ENCODE measurements around the gene ZNF76. TPM values are rescaled to one million over a fixed set of nuclear protein-coding genes. Genes with fewer than 3 reads are reported as not detected.

Gene ZNF76
- total and polyA plus RNA-seq, 2 of the 13 experiments (the other 11 are each of a cell fraction or from before 2014, with no cell fraction given): 13.2 to 26.4 TPM

DNA sequence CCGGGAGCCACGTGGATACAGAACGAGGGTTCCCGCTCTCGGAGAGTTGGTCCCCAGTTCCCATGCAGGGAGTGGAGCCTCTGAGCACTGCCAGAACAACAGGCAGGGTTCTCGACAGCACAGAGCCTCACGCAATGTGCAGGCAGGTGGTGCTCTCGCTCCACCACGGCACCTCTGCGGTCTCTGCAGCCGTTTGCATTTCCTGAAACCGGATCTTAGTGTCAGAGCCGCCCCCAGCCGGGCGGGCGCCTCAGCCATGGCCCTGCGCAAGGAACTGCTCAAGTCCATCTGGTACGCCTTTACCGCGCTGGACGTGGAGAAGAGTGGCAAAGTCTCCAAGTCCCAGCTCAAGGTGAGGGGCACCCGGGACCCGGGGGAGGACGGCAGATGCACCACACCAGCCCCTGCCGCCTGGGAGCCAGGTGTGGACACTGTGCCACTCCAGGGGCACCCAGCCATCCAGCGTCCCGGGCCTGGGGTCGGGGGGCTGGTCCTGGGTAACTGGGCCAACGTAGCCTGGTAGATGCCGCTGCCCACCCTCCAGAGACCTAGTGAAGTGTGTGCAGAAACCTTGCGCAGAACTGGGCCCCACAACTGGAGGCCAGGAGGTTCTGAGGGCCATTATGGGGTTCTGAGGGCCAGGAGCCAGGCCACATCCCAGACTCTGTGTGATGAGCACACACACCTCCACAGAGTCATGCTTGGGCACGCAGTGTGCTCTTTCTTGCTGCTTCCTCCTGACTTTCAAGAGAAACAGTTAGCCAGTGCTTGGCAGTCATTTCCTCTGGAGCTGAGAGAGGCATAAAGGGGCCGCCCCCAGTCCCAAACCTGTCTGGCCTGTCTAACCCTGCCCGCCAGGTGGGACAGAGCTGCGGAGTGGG, 38.3 kb downstream of the ZNF76 start, which contains the start of gene DEF6 (continued):
- TF ChIP-seq ZNF430 (CRISPR knock-in tag; IDR thresholded peaks at IDR 0.05) (peak; percentile 68; the same call in 1 of the 2 replicates), DMAP1 (CRISPR knock-in tag; IDR thresholded peaks at IDR 0.05) (peak; percentile 56), TBL1XR1 (IDR thresholded peaks at IDR 0.05; ENCODE audit: borderline replicate concordance, low read length, partially characterized antibody) (peak; percentile 48), ZNF121 (CRISPR knock-in tag; IDR thresholded peaks at IDR 0.05) (peak; percentile 4; the same call in 1 of the 2 replicates), ZSCAN22 (CRISPR knock-in tag; IDR thresholded peaks at IDR 0.05) (no peak; the same call in 1 of the 2 replicates), TCF7 (IDR thresholded peaks at IDR 0.05; ENCODE audit: low read depth) (no peak), MEIS1 (CRISPR knock-in tag; IDR thresholded peaks at IDR 0.05; ENCODE audit: borderline replicate concordance) (peak; percentile 98), ZNF44 (CRISPR knock-in tag; IDR thresholded peaks at IDR 0.05) (0 out of 2 replicates have a peak, but pooled peaks have one; percentile 82), ZBTB1 (CRISPR knock-in tag; IDR thresholded peaks at IDR 0.05; ENCODE audit: borderline replicate concordance) (no peak), ZNF382 (CRISPR knock-in tag; IDR thresholded peaks at IDR 0.05; ENCODE audit: borderline replicate concordance) (no peak), ZKSCAN5 (CRISPR knock-in tag; IDR thresholded peaks at IDR 0.05) (no peak), POLR2AphosphoS2 (IDR thresholded peaks at IDR 0.05; ENCODE audit: low read depth, low read length) (no peak), KLF11 (CRISPR knock-in tag; IDR thresholded peaks at IDR 0.05) (no peak; the same call in 1 of the 2 replicates), ASH2L (IDR thresholded peaks at IDR 0.05; ENCODE audit: insufficient read length, low read depth, low read length) (peak; percentile 63)
- TF ChIP-seq, protein P1, sequence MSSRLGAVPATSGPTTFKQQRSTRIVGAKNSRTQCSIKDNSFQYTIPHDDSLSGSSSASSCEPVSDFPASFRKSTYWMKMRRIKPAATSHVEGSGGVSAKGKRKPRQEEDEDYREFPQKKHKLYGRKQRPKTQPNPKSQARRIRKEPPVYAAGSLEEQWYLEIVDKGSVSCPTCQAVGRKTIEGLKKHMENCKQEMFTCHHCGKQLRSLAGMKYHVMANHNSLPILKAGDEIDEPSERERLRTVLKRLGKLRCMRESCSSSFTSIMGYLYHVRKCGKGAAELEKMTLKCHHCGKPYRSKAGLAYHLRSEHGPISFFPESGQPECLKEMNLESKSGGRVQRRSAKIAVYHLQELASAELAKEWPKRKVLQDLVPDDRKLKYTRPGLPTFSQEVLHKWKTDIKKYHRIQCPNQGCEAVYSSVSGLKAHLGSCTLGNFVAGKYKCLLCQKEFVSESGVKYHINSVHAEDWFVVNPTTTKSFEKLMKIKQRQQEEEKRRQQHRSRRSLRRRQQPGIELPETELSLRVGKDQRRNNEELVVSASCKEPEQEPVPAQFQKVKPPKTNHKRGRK (CRISPR knock-in tag; IDR thresholded peaks at IDR 0.05): no peak
- TF ChIP-seq, protein P2, sequence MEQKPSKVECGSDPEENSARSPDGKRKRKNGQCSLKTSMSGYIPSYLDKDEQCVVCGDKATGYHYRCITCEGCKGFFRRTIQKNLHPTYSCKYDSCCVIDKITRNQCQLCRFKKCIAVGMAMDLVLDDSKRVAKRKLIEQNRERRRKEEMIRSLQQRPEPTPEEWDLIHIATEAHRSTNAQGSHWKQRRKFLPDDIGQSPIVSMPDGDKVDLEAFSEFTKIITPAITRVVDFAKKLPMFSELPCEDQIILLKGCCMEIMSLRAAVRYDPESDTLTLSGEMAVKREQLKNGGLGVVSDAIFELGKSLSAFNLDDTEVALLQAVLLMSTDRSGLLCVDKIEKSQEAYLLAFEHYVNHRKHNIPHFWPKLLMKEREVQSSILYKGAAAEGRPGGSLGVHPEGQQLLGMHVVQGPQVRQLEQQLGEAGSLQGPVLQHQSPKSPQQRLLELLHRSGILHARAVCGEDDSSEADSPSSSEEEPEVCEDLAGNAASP (CRISPR knock-in tag; IDR thresholded peaks at IDR 0.05; ENCODE audit: borderline replicate concordance): peak; percentile 61; the same call in 1 of the 2 replicates
- TF ChIP-seq, protein P3, sequence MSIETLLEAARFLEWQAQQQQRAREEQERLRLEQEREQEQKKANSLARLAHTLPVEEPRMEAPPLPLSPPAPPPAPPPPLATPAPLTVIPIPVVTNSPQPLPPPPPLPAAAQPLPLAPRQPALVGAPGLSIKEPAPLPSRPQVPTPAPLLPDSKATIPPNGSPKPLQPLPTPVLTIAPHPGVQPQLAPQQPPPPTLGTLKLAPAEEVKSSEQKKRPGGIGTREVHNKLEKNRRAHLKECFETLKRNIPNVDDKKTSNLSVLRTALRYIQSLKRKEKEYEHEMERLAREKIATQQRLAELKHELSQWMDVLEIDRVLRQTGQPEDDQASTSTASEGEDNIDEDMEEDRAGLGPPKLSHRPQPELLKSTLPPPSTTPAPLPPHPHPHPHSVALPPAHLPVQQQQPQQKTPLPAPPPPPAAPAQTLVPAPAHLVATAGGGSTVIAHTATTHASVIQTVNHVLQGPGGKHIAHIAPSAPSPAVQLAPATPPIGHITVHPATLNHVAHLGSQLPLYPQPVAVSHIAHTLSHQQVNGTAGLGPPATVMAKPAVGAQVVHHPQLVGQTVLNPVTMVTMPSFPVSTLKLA (IDR thresholded peaks at IDR 0.05): no peak
- TF ChIP-seq, protein P4, sequence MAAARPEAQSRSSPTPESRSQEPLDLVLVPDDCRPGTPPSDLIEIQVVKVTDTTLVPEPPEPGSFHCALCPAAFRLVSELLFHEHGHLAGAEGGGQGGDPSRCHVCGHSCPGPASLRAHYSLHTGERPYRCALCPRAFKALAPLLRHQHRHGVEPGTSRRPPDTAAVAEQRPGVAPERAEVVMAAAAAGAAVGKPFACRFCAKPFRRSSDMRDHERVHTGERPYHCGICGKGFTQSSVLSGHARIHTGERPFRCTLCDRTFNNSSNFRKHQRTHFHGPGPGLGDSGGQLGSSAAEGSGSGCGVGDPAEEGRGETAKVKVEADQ (CRISPR knock-in tag; IDR thresholded peaks at IDR 0.05; ENCODE audit: borderline replicate concordance): peak; percentile 92
- TF ChIP-seq, protein P5, sequence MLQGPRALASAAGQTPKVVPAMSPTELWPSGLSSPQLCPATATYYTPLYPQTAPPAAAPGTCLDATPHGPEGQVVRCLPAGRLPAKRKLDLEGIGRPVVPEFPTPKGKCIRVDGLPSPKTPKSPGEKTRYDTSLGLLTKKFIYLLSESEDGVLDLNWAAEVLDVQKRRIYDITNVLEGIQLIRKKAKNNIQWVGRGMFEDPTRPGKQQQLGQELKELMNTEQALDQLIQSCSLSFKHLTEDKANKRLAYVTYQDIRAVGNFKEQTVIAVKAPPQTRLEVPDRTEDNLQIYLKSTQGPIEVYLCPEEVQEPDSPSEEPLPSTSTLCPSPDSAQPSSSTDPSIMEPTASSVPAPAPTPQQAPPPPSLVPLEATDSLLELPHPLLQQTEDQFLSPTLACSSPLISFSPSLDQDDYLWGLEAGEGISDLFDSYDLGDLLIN (CRISPR knock-in tag; IDR thresholded peaks at IDR 0.05; ENCODE audit: borderline replicate concordance): no peak; the same call in 1 of the 2 replicates
- TF ChIP-seq, protein P6, sequence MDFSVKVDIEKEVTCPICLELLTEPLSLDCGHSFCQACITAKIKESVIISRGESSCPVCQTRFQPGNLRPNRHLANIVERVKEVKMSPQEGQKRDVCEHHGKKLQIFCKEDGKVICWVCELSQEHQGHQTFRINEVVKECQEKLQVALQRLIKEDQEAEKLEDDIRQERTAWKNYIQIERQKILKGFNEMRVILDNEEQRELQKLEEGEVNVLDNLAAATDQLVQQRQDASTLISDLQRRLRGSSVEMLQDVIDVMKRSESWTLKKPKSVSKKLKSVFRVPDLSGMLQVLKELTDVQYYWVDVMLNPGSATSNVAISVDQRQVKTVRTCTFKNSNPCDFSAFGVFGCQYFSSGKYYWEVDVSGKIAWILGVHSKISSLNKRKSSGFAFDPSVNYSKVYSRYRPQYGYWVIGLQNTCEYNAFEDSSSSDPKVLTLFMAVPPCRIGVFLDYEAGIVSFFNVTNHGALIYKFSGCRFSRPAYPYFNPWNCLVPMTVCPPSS (IDR thresholded peaks at IDR 0.05): no peak
